Middle frontal gyrus (tissue), 1 donor: ENCODE data around the gene PHF14.
"Not testable (repeated sequence)": the region's sequence is repeated elsewhere in the genome, so short reads cannot be mapped to it uniquely, and the experiment has no call there.

Experiments
- DNase-seq: peaks from one replicate; pipeline ENCODE4 v3.0.0-alpha.2; 2015; ENCODE audit warnings: low spot score; ENCODE audit errors: extremely low spot score

The PHF14 gene, protein sequence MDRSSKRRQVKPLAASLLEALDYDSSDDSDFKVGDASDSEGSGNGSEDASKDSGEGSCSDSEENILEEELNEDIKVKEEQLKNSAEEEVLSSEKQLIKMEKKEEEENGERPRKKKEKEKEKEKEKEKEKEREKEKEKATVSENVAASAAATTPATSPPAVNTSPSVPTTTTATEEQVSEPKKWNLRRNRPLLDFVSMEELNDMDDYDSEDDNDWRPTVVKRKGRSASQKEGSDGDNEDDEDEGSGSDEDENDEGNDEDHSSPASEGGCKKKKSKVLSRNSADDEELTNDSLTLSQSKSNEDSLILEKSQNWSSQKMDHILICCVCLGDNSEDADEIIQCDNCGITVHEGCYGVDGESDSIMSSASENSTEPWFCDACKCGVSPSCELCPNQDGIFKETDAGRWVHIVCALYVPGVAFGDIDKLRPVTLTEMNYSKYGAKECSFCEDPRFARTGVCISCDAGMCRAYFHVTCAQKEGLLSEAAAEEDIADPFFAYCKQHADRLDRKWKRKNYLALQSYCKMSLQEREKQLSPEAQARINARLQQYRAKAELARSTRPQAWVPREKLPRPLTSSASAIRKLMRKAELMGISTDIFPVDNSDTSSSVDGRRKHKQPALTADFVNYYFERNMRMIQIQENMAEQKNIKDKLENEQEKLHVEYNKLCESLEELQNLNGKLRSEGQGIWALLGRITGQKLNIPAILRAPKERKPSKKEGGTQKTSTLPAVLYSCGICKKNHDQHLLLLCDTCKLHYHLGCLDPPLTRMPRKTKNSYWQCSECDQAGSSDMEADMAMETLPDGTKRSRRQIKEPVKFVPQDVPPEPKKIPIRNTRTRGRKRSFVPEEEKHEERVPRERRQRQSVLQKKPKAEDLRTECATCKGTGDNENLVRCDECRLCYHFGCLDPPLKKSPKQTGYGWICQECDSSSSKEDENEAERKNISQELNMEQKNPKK

GRCh38 chr7:10973061-10973941 is at the start of gene PHF14:
Gene PHF14, plus strand, starts transcription at chr7:10973872. Its CDS starts 452 bp downstream, at chr7:10974324.
- peak; percentile 96 for DNase-seq

GRCh38 chr7:10924370-10924769 is 49.3 kb upstream of the PHF14 start:
- DNase-seq, result no peak

GRCh38 chr7:10928203-10928602 is 45.5 kb upstream of the PHF14 start:
- not testable (repeated sequence) for DNase-seq

DNA sequence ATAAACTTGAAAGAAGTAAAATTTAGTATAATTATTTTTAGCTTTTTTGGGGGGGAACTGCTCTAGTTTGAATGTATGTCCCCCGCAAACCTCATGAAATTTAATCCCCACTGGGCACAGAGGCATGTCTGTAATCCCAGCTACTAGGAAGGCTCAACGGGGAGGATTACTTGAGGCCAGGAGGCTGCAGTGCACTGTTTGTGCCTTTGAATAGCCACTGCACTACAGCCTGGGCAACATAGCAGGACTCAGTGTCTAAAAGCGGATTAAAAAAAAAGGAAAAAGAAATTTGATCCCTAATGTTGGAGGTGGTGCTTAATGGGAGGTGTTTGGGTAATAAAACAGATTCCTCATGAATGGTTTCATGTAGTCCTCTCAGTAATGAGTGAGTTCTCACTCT is 43.1 kb upstream of the PHF14 start:
- DNase-seq, result no peak

- DNase-seq, result no peak
Measured at GRCh38 chr7:10931161-10931560, 42.5 kb upstream of the PHF14 start.

GRCh38 chr7:10934292-10934691 is 39.4 kb upstream of the PHF14 start:
- DNase-seq, result no peak

GRCh38 chr7:10939237-10939910 is 34.3 kb upstream of the PHF14 start:
- no peak for DNase-seq

DNA sequence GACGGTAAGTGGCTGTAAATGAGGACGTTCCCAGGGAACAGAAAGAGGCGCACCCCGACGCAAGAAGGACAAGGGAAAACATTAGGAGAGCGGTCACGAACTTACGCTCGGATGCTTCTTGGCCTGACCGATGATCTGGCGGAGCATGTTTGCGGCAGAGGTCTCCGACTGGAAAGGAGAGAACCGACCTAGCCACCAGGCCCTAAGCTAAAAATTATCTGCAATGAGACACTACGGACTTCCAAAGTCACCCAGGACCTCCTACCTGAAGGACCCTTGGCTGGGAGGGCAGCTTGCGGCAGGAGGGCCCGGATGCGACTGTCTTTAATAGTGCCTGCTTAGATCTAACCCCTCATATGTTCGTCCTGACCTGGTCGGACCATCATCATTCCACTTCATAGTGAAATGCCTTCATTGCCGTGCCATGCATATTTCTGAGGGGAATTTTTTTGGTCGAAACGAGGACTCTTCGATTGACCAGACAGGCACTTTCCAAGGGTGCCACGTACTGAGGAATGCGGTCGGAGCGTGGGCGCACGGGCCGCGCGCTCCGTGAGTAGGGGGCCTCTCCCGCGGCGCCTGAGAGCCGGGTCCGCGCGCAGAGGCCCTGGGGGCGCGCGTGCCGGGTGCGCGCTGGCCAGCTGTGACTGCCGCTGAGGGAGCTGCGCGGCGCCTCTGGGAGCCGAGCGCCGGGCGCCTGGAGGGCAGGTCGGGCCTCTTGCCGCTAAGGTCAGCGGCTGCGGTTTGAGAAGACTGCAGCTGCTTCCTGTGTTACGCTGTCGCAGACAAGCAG is 33.6 kb upstream of the PHF14 start:
- peak; percentile 85 for DNase-seq

DNA sequence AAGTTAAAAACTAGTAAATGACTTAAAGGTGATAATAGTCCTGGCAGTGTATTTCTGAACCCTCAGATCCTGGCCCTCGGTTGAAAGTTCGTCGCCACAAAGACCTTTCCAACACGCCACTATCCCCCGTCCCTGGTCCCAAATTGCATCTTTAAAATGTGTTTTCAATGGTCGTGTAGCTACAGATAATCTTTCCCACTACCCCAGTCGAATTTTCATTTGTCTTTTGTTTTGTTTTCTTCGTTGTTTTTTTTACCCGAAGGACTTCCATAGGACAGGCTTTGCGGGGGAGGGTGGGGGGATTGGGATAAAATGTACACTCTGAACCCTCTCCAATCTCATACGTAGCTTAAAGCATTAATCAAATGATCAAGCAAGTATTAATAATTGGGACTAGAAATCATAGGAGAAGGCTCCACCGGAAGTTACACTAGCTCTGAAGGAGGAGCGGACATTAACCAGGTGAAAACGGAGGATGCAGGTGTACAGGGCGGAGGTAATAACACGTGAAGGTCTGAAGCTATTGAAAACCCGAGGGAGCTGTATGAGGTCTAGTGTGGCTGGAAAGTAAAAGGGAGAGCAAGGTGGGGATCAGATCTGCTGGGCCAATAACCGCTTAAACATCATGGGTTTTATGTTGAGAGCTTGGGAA is 32.8 kb upstream of the PHF14 start:
- DNase-seq, result no peak

DNA sequence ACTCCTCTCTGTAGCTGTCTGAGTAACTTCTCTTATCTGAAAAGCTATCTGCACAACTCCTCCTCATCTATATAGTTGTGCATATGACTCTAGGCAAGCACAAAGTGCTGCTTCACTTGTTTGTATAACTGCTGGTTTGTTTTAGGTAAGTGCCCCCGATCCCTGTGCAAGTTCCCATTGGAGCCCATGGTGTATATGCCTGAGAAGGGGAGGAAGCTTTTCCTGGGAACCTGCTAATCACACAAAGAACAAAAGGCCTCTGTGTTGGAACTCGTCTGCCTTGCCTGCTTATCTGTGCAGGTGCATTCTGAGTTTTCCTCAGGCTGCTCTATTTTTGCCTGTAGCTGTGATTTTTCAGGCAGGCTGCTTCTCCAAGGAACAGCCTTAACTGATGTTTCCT is 23.2 kb upstream of the PHF14 start:
- DNase-seq, result no peak

GRCh38 chr7:10950974-10951578 is 22.6 kb upstream of the PHF14 start:
- not testable (repeated sequence) for DNase-seq

DNA sequence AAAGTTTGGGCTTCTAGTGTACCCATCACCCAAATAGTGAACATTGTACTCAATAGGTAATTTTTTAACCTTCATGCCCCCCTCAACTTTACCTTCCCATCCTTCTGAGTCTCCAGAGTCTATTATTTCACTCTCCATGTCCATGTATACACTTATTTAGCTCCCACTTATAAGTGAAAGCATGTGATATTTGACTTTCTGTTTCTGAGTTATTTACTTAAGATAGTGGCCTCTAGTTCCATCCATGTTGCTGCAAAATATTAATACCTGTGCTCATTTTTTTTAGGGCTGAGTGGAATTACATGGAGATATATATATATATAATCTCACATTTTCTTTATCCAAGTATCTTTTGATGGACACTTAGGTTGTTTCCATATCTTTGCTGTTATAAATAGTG is 21.1 kb upstream of the PHF14 start:
- no peak for DNase-seq

DNA sequence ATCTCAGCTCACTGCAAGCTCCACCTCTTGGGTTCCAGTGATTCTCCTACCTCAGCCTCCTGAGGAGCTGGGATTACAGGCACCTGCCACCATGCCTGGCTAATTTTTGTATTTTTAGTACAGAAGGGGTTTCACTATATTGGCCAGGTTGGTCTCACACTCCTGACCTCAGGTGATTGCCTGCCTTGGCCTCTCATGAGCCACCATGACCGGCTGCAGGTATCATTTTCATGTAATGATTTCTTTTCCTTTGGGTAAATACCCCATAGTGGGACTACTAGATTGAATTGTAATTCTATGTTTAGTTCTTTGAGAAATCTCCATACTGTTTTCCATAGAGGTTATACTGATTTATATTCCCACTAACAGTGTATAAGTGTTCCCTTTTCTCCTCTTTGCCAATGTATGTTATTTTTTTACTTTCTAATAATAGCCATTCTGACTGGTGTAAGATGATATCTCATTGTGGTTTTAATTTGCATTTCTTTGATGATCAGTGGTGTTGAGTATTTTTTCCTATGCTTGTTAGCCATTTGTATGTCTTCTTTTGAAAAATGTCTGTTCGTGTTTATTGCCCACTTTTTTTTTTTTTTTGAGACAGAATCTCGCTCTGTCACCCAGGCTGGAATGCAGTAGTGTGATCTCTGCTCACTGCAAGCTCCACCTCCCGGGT is 20.5 kb upstream of the PHF14 start:
- not testable (repeated sequence) for DNase-seq

DNA sequence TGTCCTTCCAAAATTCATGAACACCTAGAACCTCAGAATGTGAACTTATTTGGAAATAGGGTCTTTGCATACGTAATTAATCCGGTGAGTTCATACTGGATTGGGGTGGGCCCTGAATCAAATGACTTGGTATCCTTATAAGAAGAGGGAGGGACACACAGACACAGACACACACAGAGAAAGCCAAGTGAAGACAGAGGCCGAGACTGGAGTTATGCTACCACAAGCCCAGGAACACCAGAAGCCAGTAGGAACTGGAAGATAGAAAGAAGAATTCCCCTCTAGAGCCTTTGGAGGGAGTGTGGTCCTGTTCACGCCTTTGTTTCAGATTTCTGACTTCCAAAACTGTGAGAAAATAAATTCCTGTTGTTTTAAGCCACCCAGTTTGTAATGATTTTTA is 17.1 kb upstream of the PHF14 start:
- DNase-seq, result no peak

GRCh38 chr7:10960242-10960641 is 13.4 kb upstream of the PHF14 start:
- not testable (repeated sequence) for DNase-seq

DNA sequence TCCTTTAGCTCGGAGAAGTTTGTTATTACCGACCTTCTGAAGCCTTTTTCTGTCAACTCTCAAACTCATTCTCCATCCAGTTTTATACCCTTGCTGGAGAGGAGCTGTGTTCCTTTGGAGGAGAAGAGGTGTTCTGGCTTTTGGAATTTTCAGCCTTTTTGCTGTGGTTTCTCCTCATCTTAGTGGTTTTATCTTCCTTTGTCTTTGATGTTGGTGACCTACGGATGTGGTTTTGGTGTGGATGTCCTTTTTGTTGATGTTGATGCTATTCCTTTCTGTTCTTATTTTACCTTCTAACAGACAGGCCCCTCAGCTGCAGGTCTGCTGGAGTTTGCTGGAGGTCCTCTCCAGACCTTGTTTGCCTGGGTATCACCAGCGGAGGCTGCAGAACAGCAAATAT is 8.7 kb upstream of the PHF14 start:
- not testable (repeated sequence) for DNase-seq

DNA sequence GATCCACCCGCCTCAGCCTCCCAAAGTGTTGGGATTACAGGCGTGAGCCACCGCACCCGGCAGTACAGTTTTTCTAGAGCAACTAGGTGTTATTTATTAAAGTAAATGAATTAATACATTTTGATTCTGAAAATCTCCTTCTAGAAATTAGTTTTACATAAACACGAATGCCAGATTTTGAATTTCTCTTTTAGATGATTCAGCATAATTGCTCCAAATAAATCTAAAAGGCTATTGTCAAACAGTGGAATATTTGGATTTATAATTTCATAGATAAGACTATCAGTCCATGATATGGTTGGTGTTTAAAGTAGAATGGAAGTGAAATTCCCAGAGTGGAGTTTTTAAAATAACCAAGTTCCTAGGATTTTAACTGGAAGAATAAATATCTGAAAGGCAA is 1.5 kb upstream of the PHF14 start:
- DNase-seq, result no peak
